ENCODE data around the gene TNIK.

The TNIK gene

GRCh38 chr3:171163101-171164066 is 296.8 kb downstream of the TNIK start:
- no peaks in the 10 kb centered on the region for H3K27me3 Mint-ChIP-seq (ENCODE audit: low read depth)
- H3K36me3 Mint-ChIP-seq (ENCODE audit: low read depth), result peaks cover 54% of the 10 kb centered on the region
- H3K27ac Mint-ChIP-seq, result peak overlapping the region; percentile 2
- no peak overlapping the region for H3K4me3 Mint-ChIP-seq
- H3K4me1 Mint-ChIP-seq (ENCODE audit: low read depth), result peaks cover 21% of the 10 kb centered on the region
- peaks cover 8% of the 10 kb centered on the region for H3K9me3 Mint-ChIP-seq

GRCh38 chr3:171160325-171160724 is 299.9 kb downstream of the TNIK start:
- peaks cover 8% of the 10 kb centered on the region for H3K9me3 Mint-ChIP-seq
- H3K27ac Mint-ChIP-seq, result no peak overlapping the region
- peaks cover 44% of the 10 kb centered on the region for H3K36me3 Mint-ChIP-seq (ENCODE audit: low read depth)
- no peaks in the 10 kb centered on the region for H3K27me3 Mint-ChIP-seq (ENCODE audit: low read depth)
- no peak overlapping the region for H3K4me3 Mint-ChIP-seq
- H3K4me1 Mint-ChIP-seq (ENCODE audit: low read depth), result peaks cover 6% of the 10 kb centered on the region

- peaks cover 8% of the 10 kb centered on the region for H3K9me3 Mint-ChIP-seq
- no peak overlapping the region for H3K27ac Mint-ChIP-seq
- peaks cover 5% of the 10 kb centered on the region for H3K4me1 Mint-ChIP-seq (ENCODE audit: low read depth)
- H3K36me3 Mint-ChIP-seq (ENCODE audit: low read depth), result peaks cover 47% of the 10 kb centered on the region
- no peaks in the 10 kb centered on the region for H3K27me3 Mint-ChIP-seq (ENCODE audit: low read depth)
- H3K4me3 Mint-ChIP-seq, result no peak overlapping the region
These were observed 300.4 kb downstream of the TNIK start for GRCh38 chr3:171159822-171160157.

- peaks cover 46% of the 10 kb centered on the region for H3K36me3 Mint-ChIP-seq (ENCODE audit: low read depth)
- no peaks in the 10 kb centered on the region for H3K27me3 Mint-ChIP-seq (ENCODE audit: low read depth)
- no peak overlapping the region for H3K27ac Mint-ChIP-seq
- peaks cover 5% of the 10 kb centered on the region for H3K4me1 Mint-ChIP-seq (ENCODE audit: low read depth)
- peaks cover 8% of the 10 kb centered on the region for H3K9me3 Mint-ChIP-seq
- H3K4me3 Mint-ChIP-seq, result no peak overlapping the region
These were observed 301.0 kb downstream of the TNIK start for GRCh38 chr3:171159024-171159821.

DNA sequence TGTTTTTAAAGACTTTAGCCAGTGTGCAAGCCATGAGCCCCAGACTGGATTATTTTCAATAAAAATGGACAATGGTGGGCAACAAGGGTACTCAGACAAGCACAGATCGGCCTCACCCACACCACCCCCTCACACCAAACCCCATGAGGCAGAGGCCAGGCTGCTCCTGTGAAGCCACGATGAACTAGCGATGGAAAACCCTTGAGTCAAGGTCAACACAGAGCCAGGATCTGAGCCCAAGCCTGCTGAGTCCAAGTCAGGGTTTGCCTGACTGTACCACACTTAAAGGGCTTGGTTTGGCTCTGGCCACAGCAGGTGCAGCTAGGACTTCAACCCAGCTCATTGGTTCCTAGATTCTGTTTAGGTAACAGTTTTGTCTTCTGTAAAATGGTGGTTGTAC is 302.2 kb downstream of the TNIK start:
- peaks cover 3% of the 10 kb centered on the region for H3K4me1 Mint-ChIP-seq (ENCODE audit: low read depth)
- peaks cover 44% of the 10 kb centered on the region for H3K36me3 Mint-ChIP-seq (ENCODE audit: low read depth)

DNA sequence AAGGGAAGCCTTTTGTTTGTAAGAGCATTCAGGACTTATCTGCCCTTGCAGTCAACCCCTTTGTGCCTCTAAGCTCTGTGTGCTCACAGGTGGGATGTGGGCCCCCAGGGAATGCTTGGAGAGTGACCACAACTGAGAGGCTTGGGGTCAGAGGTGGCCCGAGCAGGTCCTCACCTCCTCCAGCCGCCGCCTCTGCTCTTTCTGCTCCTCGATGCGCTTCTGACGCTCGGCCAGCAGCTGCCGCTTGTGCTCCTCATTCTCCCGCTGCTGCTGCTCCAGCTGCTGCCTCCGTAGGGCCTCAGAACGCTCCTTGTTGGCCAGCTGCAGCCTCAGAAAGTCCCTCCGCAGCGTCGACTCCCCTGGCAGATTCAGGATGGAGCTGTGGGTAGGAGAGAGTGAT is 302.9 kb downstream of the TNIK start:
- Mint-ChIP-seq H3K4me3 (no peak overlapping the region), H3K36me3 (ENCODE audit: low read depth) (peaks cover 42% of the 10 kb centered on the region), H3K9me3 (no peaks in the 10 kb centered on the region), H3K27ac (no peak overlapping the region), H3K4me1 (ENCODE audit: low read depth) (no peaks in the 10 kb centered on the region), H3K27me3 (ENCODE audit: low read depth) (no peaks in the 10 kb centered on the region)

More for the DNA sequence above, 302.2 kb downstream of the TNIK start:
- Mint-ChIP-seq H3K27me3 (ENCODE audit: low read depth) (no peaks in the 10 kb centered on the region), H3K9me3 (peaks cover 5% of the 10 kb centered on the region), H3K4me3 (no peak overlapping the region), H3K27ac (no peak overlapping the region)

DNA sequence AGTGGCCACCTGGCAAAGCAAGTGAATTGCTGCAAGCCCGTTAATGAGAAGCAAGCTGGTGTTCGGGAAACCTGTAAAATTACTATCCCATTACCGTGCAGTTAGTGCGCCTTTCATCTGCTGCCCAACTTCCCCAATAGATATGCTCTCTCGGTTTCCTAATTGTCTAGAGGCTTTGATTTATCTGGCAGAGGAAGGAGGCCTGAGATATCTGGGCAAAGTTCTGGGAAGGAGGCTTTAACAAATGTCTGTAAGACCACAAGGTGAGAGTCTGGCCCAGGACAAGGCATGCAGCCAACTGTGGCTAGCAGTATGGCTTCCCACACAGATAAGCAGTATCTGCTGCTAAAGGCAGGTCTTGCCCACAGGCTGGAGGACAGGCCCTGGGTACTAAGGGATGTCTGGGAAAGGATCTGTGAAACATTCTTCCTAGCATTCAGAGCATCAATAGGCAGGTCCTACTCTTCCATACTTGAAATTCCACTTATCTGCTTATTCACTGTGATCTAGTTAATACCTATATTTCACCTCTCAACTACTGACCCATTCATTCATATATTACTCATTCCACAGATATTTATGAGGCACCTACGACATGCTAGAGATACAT is 303.7 kb downstream of the TNIK start:
- Mint-ChIP-seq H3K27me3 (ENCODE audit: low read depth) (no peaks in the 10 kb centered on the region), H3K27ac (no peak overlapping the region), H3K9me3 (no peaks in the 10 kb centered on the region), H3K36me3 (ENCODE audit: low read depth) (peaks cover 44% of the 10 kb centered on the region), H3K4me3 (no peak overlapping the region), H3K4me1 (ENCODE audit: low read depth) (no peaks in the 10 kb centered on the region)

- Mint-ChIP-seq H3K9me3 (no peaks in the 10 kb centered on the region), H3K4me1 (ENCODE audit: low read depth) (no peaks in the 10 kb centered on the region), H3K36me3 (ENCODE audit: low read depth) (peaks cover 38% of the 10 kb centered on the region), H3K27ac (no peak overlapping the region), H3K27me3 (ENCODE audit: low read depth) (no peaks in the 10 kb centered on the region), H3K4me3 (no peak overlapping the region)
These were observed 305.0 kb downstream of the TNIK start for GRCh38 chr3:171155122-171155700.

DNA sequence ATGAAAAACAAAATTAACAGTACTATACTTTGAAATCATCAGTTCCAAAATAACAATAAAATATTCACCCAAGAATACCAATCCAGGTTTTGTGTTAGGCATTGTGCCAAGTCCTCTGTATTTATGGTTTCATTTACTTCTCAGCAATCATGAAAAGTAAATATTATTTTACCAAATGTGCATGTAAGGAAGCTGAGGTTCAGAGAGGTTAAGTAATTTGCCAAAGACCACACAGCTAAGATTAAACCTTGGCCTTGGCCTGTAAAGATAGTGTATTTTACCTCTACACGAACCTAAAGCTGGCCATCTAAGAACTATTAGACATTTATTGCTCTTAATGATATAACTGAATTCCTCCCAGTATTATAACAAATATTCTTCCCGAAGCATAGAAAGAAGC is 309.3 kb downstream of the TNIK start:
- Mint-ChIP-seq H3K27me3 (ENCODE audit: low read depth) (no peaks in the 10 kb centered on the region), H3K9me3 (no peaks in the 10 kb centered on the region), H3K4me1 (ENCODE audit: low read depth) (no peaks in the 10 kb centered on the region), H3K4me3 (no peak overlapping the region), H3K27ac (no peak overlapping the region), H3K36me3 (ENCODE audit: low read depth) (peaks cover 29% of the 10 kb centered on the region)

- Mint-ChIP-seq H3K27me3 (ENCODE audit: low read depth) (no peaks in the 10 kb centered on the region), H3K36me3 (ENCODE audit: low read depth) (peaks cover 19% of the 10 kb centered on the region), H3K27ac (no peak overlapping the region), H3K9me3 (no peaks in the 10 kb centered on the region), H3K4me1 (ENCODE audit: low read depth) (no peaks in the 10 kb centered on the region), H3K4me3 (no peak overlapping the region)
These were observed 310.6 kb downstream of the TNIK start for GRCh38 chr3:171149526-171150116.

- Mint-ChIP-seq H3K4me1 (ENCODE audit: low read depth) (no peaks in the 10 kb centered on the region), H3K4me3 (no peak overlapping the region), H3K9me3 (no peaks in the 10 kb centered on the region), H3K36me3 (ENCODE audit: low read depth) (peaks cover 23% of the 10 kb centered on the region), H3K27me3 (ENCODE audit: low read depth) (no peaks in the 10 kb centered on the region), H3K27ac (no peak overlapping the region)
These were observed 314.4 kb downstream of the TNIK start for GRCh38 chr3:171145798-171146197.

GRCh38 chr3:171142985-171143384 is 317.2 kb downstream of the TNIK start:
- Mint-ChIP-seq H3K4me1 (ENCODE audit: low read depth) (no peaks in the 10 kb centered on the region), H3K27ac (no peak overlapping the region), H3K9me3 (no peaks in the 10 kb centered on the region), H3K36me3 (ENCODE audit: low read depth) (peaks cover 26% of the 10 kb centered on the region), H3K27me3 (ENCODE audit: low read depth) (no peaks in the 10 kb centered on the region), H3K4me3 (no peak overlapping the region)

DNA sequence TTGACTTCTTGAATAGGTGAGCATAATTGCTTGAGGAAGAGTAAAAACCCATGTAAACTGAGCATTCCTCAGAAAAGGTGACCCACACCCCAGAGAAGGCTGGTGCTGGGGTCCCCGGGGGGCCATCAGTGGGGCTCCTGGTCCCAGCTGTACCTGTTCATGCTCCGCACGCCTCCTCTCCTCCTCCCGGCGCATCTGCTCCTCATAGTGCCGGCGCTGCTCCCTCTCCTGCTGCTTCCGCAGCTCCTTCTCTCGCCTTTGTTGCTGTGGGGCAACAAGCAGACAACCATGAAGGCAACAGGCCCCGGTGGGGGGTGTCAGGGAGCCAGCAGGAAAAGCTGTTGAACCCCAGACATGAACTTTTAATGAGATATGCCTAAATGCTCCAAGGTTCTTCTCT is 320.0 kb downstream of the TNIK start:
- no peak overlapping the region for H3K4me3 Mint-ChIP-seq
- no peak overlapping the region for H3K27ac Mint-ChIP-seq
- peaks cover 42% of the 10 kb centered on the region for H3K36me3 Mint-ChIP-seq (ENCODE audit: low read depth)
- no peaks in the 10 kb centered on the region for H3K9me3 Mint-ChIP-seq
- H3K4me1 Mint-ChIP-seq (ENCODE audit: low read depth), result no peaks in the 10 kb centered on the region
- no peaks in the 10 kb centered on the region for H3K27me3 Mint-ChIP-seq (ENCODE audit: low read depth)

DNA sequence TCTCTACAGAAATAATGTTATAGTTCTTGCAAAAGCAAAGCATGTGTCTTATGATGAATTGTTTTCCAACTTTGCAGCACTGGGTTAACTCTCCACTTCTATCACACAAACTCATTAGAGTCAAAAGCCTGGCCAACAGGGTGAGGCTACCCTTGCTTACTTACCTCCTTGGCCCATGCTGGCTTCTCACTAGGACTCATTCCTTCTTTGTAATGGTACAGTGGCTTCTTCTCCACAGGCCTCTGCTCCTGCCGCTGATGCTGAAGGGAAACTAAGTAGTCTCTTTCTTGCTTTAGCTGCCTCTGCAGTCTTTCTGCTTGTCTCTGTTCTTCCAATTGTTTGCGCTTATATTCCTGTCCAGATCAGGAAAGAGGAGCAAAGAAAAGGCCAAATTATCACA is 322.2 kb downstream of the TNIK start:
- H3K27ac Mint-ChIP-seq, result no peak overlapping the region
- H3K36me3 Mint-ChIP-seq (ENCODE audit: low read depth), result peaks cover 40% of the 10 kb centered on the region
- no peak overlapping the region for H3K4me3 Mint-ChIP-seq
- peaks cover 2% of the 10 kb centered on the region for H3K4me1 Mint-ChIP-seq (ENCODE audit: low read depth)
- no peaks in the 10 kb centered on the region for H3K9me3 Mint-ChIP-seq
- H3K27me3 Mint-ChIP-seq (ENCODE audit: low read depth), result no peaks in the 10 kb centered on the region
